HepG2 (cell line): ENCODE results near the gene STK17A. TPM values are rescaled to one million over a fixed set of nuclear protein-coding genes. Genes with fewer than 3 reads are reported as not detected.

Experiments
- ATAC-seq: fragments of 200-7000 bp; cut with Tn5 transposase; 3 replicates; pipeline ENCODE4 v1.9.1; 2020; ENCODE audit warnings: mild to moderate bottlenecking, moderate library complexity
- BruUV-seq: library from RNA; stranded (reverse); fragments of 400-500 nt; replicated peaks from 2 replicates; lab custom pipeline; 2021; lab: Mats Ljungman, UMichigan
- CTCF ChIA-PET: fragments of 300-600 bp; formaldehyde crosslinking; extraction: SDS; loops from one replicate; lab custom pipeline; 2021; ENCODE audit warnings: low total read pairs, inconsistent platforms, low intra/inter-chr PET ratio; lab: Yijun Ruan, JAX
- POLR2A ChIA-PET: fragments of 350-600 bp; sonication (Branson Sonifier 250); formaldehyde crosslinking; loops from one replicate; lab custom pipeline; 2020; ENCODE audit warnings: antibody characterized with exemption, inconsistent platforms; lab: Yijun Ruan, JAX
- DNase-seq: peaks from one replicate; pipeline ENCODE4 v3.0.0-alpha.2; 2015; ENCODE audit warnings: low spot score
- FAIRE-seq: peaks from 3 replicates; lab custom pipeline; 2011; peaks lifted over from hg19 to GRCh38; lab: Jason Lieb, UNC
- H2AFZ ChIP-seq: one replicate; pipeline ENCODE4 v1.6.1; 2011; ENCODE audit warnings: low read length, inconsistent platforms
- H3K27ac ChIP-seq: fragments of 300-600 bp; 3 replicates; pipeline ENCODE4 v1.8.0; 2011; ENCODE audit warnings: mixed run types, mild to moderate bottlenecking, mixed read lengths, low read length, inconsistent platforms; ENCODE audit not compliant: insufficient read depth; ENCODE audit errors: extremely low read length
- H3K27me3 ChIP-seq, 2 experiments: fragments of 200-600 bp in 1 of 2; 2 replicates in 1 of 2; 3 replicates in 1 of 2; pipeline versions ENCODE4 v1.6.0 to v1.8.0; 2011; ENCODE audit warnings: low read length in 2 of 2, mild to moderate bottlenecking in 2 of 2, moderate library complexity in 2 of 2, inconsistent platforms in 1 of 2; ENCODE audit not compliant: insufficient read depth in 2 of 2, control insufficient read depth in 1 of 2
- H3K36me3 ChIP-seq, 2 experiments: fragments of 200-600 bp in 1 of 2; replicated peaks in 1 of 2; 2 replicates in 1 of 2; 3 replicates in 1 of 2; pipeline versions ENCODE4 v1.5.1 to v1.8.0; 2011; ENCODE audit warnings: low read length in 2 of 2, inconsistent platforms in 1 of 2; ENCODE audit not compliant: insufficient read depth in 2 of 2, control insufficient read depth in 1 of 2
- H3K4me1 ChIP-seq: 2 replicates; pipeline ENCODE4 v1.5.1; 2012; ENCODE audit warnings: low read length, inconsistent platforms; ENCODE audit not compliant: insufficient read depth
- H3K4me2 ChIP-seq: 2 replicates; pipeline ENCODE4 v1.6.0; 2011; ENCODE audit warnings: low read depth, low read length, inconsistent platforms
- H3K4me3 ChIP-seq, 3 experiments: fragments of 200-600 bp in 1 of 3; sonication (generic), shearing (Covaris generic) in 1 of 3; replicated peaks in 1 of 3; 2 replicates each; pipeline ENCODE4 v1.5.1; 2011 to 2016; ENCODE audit warnings: low read length in 3 of 3, inconsistent platforms in 2 of 3, low read depth in 2 of 3, mild to moderate bottlenecking in 2 of 3, control low read depth in 1 of 3, mixed read lengths in 1 of 3; ENCODE audit not compliant: insufficient read depth in 1 of 3
- H3K79me2 ChIP-seq: one replicate; pipeline ENCODE4 v1.6.1; 2011; ENCODE audit warnings: low read length, inconsistent platforms; ENCODE audit not compliant: insufficient read depth
- H3K9ac ChIP-seq: 2 replicates; pipeline ENCODE4 v1.6.0; 2011; ENCODE audit warnings: mild to moderate bottlenecking, low read depth, low read length, inconsistent platforms; ENCODE audit not compliant: insufficient read depth
- H3K9me3 ChIP-seq: 2 replicates; pipeline ENCODE4 v1.5.1; 2012; ENCODE audit warnings: mild to moderate bottlenecking, low read length
- H4K20me1 ChIP-seq: 2 replicates; pipeline ENCODE4 v1.6.0; 2011; ENCODE audit warnings: inconsistent platforms, mild to moderate bottlenecking, low read length, moderate library complexity; ENCODE audit not compliant: insufficient read depth
- ELF3 ChIP-seq: IDR thresholded peaks from 2 replicates; pipeline ENCODE4 v1.6.1; 2016; ENCODE audit warnings: missing genetic modification reagents, missing compliant biosample characterization
- GPN1 ChIP-seq: sonication (generic); formaldehyde crosslinking; IDR thresholded peaks from 2 replicates; pipeline ENCODE4 v1.5.1; 2020; ENCODE audit warnings: missing genetic modification reagents, borderline replicate concordance
- MLLT10 ChIP-seq: sonication (generic); formaldehyde crosslinking; IDR thresholded peaks from 2 replicates; pipeline ENCODE4 v1.4.0; 2020; ENCODE audit warnings: missing genetic modification reagents
- NRL ChIP-seq: sonication (generic); formaldehyde crosslinking; IDR thresholded peaks from 2 replicates; pipeline ENCODE4 v1.5.0; 2020; ENCODE audit warnings: missing genetic modification reagents, mild to moderate bottlenecking, moderate library complexity, borderline replicate concordance
- RBM39 ChIP-seq: fragments of 200-400 bp; formaldehyde crosslinking; IDR thresholded peaks from one replicate; pipeline ENCODE4 v1.6.1; 2018; ENCODE audit warnings: antibody characterized with exemption, mild to moderate bottlenecking, low read depth, low read length; ENCODE audit not compliant: poor library complexity, severe bottlenecking
- ZNF572 ChIP-seq: sonication (generic); formaldehyde crosslinking; IDR thresholded peaks from 2 replicates; pipeline ENCODE4 v1.5.1; 2020; ENCODE audit warnings: mild to moderate bottlenecking, missing genetic modification reagents
- ZNF75D ChIP-seq: sonication (generic); formaldehyde crosslinking; IDR thresholded peaks from 2 replicates; pipeline ENCODE4 v1.8.1; 2023; ENCODE audit warnings: missing genetic modification reagents, mild to moderate bottlenecking, borderline replicate concordance
- ZNF775 ChIP-seq: sonication (generic); formaldehyde crosslinking; IDR thresholded peaks from 2 replicates; pipeline ENCODE4 v1.4.0; 2020; ENCODE audit warnings: missing genetic modification reagents, mild to moderate bottlenecking, moderate library complexity, borderline replicate concordance
- ZNF83 ChIP-seq: sonication (generic); formaldehyde crosslinking; IDR thresholded peaks from 2 replicates; pipeline ENCODE4 v1.4.0; 2020; ENCODE audit warnings: missing genetic modification reagents, mild to moderate bottlenecking, borderline replicate concordance
- ZNF850 ChIP-seq: sonication (generic); formaldehyde crosslinking; conservative IDR thresholded peaks from 2 replicates; pipeline ENCODE4 v1.9.0; 2021; ENCODE audit warnings: mild to moderate bottlenecking, missing genetic modification reagents
- WGBS: methylation state at CpG from one replicate; pipeline ENCODE4 v1.1.6; 2017; ENCODE audit warnings: low lambda C conversion rate; 5-methylcytosine and 5-hydroxymethylcytosine counted together
- in situ Hi-C: cut with HindIII; loops from 2 replicates; pipeline ENCODE4 v1.10.0; 2017; ENCODE audit warnings: low pct_unique_long_range_greater_than_20kb; ENCODE audit not compliant: extremely low pct_ligation_motif_present
- intact Hi-C: fragments of 100-400 bp; cut with micrococcal nuclease; formaldehyde crosslinking; loops from one replicate; pipeline ENCODE4 v1.10.0; 2022; ENCODE audit not compliant: unreplicated experiment
- polyA plus RNA-seq, 8 experiments: library from polyadenylated mRNA; depleted of rRNA in 3 of 8; stranded (reverse) in 7 of 8; unstranded in 1 of 8; fragments of >200 nt; fragmentation: Illumina TruSeq in 4 of 8; extraction: Trizol in 4 of 8; gene quantifications; 2 replicates each; pipeline versions ENCODE4 v1.2.1 to v1.2.3, GENCODE V29; 2011 to 2016; ENCODE audit warnings: low read depth in 4 of 8, missing spikeins in 1 of 8, mixed read lengths in 1 of 8; ENCODE audit not compliant: insufficient read depth in 1 of 8
- total RNA-seq, 5 experiments: library from RNA; depleted of rRNA; stranded (reverse); fragments of >200 nt; fragmentation: Illumina TruSeq; extraction: Trizol; gene quantifications; 2 replicates each; pipeline ENCODE4 v1.2.3, GENCODE V29; 2016; ENCODE audit warnings: low read depth in 1 of 5
- TF ChIP-seq, protein P1 (sequence below): sonication (generic); formaldehyde crosslinking; IDR thresholded peaks from one replicate; pipeline ENCODE4 v1.5.1; 2020; ENCODE audit warnings: mild to moderate bottlenecking, missing genetic modification reagents; ENCODE audit errors: not compliant biosample characterization
- TF ChIP-seq, protein P2 (sequence below): IDR thresholded peaks from 2 replicates; pipeline ENCODE4 v1.6.1; 2016

STK17A gene
- total and polyA plus RNA-seq, 2 of the 13 experiments (the other 11 are each of a cell fraction or from before 2014, with no cell fraction given), result 18.6 to 24.3 TPM

DNA sequence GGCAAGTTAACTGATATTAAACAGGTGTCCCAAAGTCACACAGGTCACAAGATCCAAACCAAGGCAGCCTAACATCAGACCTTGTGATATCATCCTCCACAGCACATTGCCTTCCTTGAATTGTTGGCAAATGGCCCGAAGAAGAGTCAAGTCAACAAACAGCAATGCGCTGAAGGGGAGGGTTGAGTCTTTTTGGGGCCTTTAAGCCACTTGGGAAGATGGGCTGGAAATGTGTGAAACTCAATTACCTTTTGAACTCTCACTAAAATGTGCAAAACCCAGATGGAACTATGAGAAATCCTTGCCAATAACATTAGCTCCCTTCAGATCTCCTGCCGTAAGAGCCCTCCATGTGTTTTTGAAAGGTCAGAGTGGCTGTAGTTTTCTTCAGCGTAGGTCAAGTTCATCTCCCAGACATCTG lies 47.9 kb upstream of the STK17A start:
- CTCF ChIA-PET, result no interaction called here

More for the DNA sequence above, 47.9 kb upstream of the STK17A start:
- H3K4me2 ChIP-seq, result no peak overlapping the region
- no peak overlapping the region for H2AFZ ChIP-seq
- in situ Hi-C loops, result no loop called here
- H3K9ac ChIP-seq, result no peak overlapping the region
- peaks cover 12% of the 10 kb centered on the region for H3K4me1 ChIP-seq
- H3K9me3 ChIP-seq, result no peaks in the 10 kb centered on the region
- H3K36me3 ChIP-seq, result no peaks in the 10 kb centered on the region
- TF ChIP-seq GPN1 (CRISPR knock-in tag), result no peak
- no peak for TF ChIP-seq ZNF572 (CRISPR knock-in tag)
- TF ChIP-seq, protein P1, sequence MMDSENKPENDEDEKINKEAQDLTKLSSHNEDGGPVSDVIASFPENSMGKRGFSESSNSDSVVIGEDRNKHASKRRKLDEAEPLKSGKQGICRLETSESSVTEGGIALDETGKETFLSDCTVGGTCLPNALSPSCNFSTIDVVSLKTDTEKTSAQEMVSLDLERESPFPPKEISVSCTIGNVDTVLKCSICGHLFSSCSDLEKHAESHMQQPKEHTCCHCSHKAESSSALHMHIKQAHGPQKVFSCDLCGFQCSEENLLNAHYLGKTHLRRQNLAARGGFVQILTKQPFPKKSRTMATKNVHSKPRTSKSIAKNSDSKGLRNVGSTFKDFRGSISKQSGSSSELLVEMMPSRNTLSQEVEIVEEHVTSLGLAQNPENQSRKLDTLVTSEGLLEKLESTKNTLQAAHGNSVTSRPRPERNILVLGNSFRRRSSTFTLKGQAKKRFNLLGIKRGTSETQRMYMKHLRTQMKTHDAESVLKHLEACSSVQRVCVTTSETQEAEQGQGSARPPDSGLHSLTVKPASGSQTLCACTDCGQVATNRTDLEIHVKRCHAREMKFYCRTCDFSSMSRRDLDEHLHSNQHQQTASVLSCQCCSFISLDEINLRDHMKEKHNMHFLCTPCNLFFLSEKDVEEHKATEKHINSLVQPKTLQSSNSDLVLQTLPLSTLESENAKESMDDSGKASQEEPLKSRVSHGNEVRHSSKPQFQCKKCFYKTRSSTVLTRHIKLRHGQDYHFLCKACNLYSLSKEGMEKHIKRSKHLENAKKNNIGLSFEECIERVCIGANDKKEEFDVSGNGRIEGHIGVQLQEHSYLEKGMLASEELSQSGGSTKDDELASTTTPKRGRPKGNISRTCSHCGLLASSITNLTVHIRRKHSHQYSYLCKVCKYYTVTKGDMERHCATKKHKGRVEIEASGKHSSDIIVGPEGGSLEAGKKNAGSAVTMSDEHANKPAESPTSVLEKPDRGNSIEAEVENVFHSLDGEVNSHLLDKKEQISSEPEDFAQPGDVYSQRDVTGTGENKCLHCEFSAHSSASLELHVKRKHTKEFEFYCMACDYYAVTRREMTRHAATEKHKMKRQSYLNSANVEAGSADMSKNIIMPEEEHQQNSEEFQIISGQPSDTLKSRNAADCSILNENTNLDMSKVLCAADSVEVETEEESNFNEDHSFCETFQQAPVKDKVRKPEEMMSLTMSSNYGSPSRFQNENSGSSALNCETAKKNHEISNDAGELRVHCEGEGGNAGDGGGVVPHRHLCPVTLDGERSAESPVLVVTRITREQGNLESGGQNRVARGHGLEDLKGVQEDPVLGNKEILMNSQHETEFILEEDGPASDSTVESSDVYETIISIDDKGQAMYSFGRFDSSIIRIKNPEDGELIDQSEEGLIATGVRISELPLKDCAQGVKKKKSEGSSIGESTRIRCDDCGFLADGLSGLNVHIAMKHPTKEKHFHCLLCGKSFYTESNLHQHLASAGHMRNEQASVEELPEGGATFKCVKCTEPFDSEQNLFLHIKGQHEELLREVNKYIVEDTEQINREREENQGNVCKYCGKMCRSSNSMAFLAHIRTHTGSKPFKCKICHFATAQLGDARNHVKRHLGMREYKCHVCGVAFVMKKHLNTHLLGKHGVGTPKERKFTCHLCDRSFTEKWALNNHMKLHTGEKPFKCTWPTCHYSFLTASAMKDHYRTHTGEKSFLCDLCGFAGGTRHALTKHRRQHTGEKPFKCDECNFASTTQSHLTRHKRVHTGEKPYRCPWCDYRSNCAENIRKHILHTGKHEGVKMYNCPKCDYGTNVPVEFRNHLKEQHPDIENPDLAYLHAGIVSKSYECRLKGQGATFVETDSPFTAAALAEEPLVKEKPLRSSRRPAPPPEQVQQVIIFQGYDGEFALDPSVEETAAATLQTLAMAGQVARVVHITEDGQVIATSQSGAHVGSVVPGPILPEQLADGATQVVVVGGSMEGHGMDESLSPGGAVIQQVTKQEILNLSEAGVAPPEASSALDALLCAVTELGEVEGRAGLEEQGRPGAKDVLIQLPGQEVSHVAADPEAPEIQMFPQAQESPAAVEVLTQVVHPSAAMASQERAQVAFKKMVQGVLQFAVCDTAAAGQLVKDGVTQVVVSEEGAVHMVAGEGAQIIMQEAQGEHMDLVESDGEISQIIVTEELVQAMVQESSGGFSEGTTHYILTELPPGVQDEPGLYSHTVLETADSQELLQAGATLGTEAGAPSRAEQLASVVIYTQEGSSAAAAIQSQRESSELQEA (CRISPR knock-in tag), result no peak
- no peak for TF ChIP-seq ZNF83
- TF ChIP-seq RBM39, result no peak
- TF ChIP-seq MLLT10 (CRISPR knock-in tag), result no peak
- TF ChIP-seq NRL, result no peak
- TF ChIP-seq ZNF850 (CRISPR knock-in tag), result no peak
- no peak for TF ChIP-seq ZNF75D (CRISPR knock-in tag)
- TF ChIP-seq, protein P2, sequence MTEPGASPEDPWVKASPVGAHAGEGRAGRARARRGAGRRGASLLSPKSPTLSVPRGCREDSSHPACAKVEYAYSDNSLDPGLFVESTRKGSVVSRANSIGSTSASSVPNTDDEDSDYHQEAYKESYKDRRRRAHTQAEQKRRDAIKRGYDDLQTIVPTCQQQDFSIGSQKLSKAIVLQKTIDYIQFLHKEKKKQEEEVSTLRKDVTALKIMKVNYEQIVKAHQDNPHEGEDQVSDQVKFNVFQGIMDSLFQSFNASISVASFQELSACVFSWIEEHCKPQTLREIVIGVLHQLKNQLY (CRISPR knock-in tag), result no peak
- TF ChIP-seq ZNF775 (CRISPR knock-in tag), result no peak
- no peak for TF ChIP-seq ELF3 (CRISPR knock-in tag)
- TF ChIP-seq, all 625 proteins: peak for 0
- H3K79me2 ChIP-seq, result no peaks in the 10 kb centered on the region
- no TSS peak for BruUV-seq
- POLR2A ChIA-PET, result no interaction called here
- H3K27ac ChIP-seq, result no peak overlapping the region
- H4K20me1 ChIP-seq, result no peaks in the 10 kb centered on the region
- H3K4me3 ChIP-seq, result no peak overlapping the region
- peaks cover 0 to 13% of the 10 kb centered on the region in 2 experiments; a peak in 3 of 5 replicates for H3K27me3 ChIP-seq
- 64% methylated on average over 4 of the region's 4 CpGs for WGBS
- no peak for DNase-seq
- no peak for ATAC-seq
- intact Hi-C loops, result no loop called here
- no peak for FAIRE-seq
